Activated T-cell treated with anti-CD3 and anti-CD28 coated beads, Interleukin-2, amount 50 U/mL, for 48 hours (primary cell): ENCODE measurements around the gene ASPHD2.

Experiments
- DNase-seq, 2 experiments: peaks; one replicate each; pipeline ENCODE4 v3.0.0-alpha.2; 2020

ASPHD2 gene

DNA sequence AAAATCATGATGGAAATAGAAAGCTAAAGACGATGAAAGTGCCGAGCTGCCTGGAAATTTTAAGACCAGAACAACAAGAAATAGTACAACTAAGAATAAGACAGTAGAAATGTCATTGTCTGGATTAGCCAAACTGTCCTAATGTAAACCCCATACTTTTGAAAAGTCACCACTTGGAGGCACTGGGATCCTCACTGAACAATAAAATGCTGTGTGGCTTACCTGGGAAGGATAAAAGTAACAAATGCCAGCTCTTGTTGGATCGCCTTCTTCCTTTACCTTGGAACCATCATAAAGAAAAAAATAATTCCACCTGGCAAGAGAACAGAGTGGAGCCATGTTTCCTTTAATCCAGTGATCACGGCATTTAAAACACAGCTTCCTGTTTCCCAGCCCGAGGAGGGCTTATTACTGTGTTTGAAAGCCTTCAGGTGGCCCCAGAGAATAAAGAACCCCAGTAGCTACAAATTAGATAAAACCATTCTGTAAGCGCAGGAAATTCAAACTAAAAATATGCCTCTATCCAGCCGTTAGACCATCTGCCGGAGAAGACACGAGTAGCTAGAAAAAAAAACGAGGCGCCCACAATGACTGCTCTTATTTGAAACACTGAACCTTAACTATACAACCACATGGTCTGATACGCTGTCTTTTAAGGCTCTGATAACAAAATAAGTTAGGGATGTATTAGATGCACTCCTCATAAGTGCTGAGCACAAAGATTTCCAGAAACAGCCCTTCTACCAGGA lies 50.2 kb downstream of the ASPHD2 start:
- no peak for DNase-seq

DNA sequence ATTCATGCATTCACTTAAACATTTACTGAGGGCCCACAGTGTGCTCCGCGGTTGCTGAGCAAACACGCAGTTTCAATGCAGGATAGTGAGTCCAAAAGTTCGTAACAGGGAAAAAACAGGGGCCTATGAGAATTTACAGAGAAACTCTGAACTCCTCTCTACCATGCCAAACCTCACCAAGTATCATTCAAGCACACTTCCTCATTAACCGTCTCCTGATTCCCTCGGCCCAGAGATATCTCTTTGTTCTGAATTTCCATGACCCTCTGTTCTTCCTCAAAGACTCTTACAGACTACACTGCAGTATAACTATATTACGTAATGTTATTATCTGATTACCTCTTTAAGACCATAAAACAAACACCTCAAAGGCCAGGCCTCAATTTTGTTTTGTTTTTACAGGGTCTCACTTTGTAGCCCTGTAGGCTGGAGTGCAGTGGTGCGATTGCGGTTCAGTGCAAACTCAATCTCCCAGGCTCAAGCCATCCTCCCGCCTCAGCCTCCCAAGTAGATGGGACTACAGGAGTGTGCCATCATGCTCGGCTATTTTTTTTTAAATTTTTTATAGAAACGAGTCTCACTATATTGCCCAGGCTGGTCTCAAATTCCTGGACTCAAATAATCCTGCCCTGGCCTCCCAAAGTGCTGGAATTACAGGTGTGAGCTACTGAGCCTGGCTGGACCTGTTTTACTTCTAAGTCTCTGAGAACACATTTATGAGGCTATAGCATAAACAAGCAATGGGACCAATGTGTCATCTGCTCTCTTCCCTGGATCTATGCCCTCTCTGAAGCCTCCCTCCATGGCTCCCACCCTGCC lies 50.9 kb downstream of the ASPHD2 start:
- DNase-seq, result no peak

- DNase-seq, result no peak
Measured at GRCh38 chr22:26480611-26480932, 51.5 kb downstream of the ASPHD2 start.

- no peak for DNase-seq
Measured at GRCh38 chr22:26481112-26481693, 52.1 kb downstream of the ASPHD2 start.

DNA sequence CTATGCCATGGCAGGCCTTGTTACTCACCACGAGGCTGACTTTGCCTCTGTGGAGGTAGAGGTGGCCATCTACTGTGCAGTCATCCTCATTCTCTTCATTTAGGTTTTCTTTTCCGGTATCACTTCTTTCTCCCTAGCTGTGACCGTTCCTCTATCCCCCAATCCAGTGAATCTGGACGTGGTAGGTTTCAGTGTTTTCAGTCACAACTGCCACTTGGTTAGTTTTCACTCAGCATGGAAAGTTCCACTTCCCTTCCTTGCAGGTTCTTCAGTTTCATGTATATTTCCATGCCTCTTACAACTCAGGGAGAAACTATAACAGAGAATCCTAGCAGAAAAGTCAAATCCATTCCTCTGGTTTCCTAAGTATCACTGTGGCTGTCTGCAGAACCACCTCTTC lies 52.6 kb downstream of the ASPHD2 start:
- no peak for DNase-seq

GRCh38 chr22:26482161-26482560 lies 53.1 kb downstream of the ASPHD2 start:
- DNase-seq, result no peak

- DNase-seq, result no peak
Measured at GRCh38 chr22:26483043-26483438, 54.0 kb downstream of the ASPHD2 start.

DNA sequence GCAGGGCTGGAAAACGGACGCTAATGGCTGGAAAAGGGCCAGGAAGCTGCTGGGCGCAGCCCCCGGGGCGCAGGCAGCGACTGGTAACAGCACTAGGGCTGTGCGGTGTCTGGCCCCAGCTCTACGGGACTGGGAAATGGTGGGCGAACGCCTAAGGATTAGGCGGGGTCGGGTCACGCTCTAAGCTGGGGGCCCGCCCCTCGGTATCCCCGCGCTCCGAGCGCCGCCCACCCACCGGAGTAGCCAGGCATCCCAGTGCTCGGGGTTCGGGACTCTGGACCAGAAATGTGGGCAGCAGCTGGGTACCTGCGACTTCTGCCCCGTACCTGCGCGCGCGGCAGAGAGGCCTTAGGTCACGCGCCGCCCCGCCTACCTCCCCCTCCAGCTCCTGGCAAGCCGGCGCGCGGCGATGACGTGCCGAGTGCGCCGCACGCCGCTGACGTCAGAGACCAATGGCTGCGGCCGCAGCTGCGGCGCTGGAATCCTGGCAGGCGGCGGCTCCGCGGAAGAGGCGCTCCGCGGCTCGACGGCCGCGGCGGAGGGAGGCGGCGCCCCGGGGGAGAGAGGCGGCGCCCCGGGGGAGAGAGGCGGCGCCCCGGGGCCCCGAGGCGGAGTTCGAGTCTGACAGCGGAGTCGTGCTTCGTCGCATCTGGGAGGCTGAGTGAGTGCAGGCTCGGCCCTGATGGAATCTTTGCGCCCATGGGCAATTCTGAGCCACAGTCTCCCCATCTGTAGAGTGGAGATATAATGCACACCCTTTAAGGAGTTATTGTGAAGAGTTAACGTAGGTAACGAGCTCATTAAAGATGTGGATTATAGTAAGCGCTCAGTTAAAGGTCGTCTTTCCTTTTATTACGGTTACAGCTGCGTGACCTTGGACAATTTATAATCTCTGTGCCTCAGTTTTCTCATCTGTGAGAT lies 54.6 kb downstream of the ASPHD2 start, which contains the start of the genes HPS4 and SRRD:
Gene HPS4, minus strand, starts transcription at position 345 of the 921 bp plus-strand sequence. CDS start 2,021 bp downstream, outside the sequence.
Gene SRRD, plus strand, starts transcription at position 439 of the 921 bp plus-strand sequence. Its CDS starts 14 bp downstream, at position 453.
- peak; percentile 92 to 95 for DNase-seq

DNA sequence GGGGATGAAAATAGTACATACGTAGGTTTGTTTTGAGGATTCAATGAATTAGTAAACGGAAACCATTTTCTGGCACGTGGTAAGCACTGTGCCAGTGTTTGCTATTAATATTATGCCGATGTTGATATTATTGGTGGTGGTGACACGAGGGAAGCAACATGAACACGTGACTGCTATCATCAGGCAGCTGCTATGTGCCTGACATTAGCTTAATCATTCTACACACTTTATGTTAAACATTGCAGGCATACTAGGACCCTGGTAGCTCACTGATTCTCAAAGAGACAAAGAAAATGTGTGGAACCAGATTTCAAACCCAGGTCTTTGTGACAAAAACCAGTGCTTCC lies 55.3 kb downstream of the ASPHD2 start:
- DNase-seq, result no peak

DNA sequence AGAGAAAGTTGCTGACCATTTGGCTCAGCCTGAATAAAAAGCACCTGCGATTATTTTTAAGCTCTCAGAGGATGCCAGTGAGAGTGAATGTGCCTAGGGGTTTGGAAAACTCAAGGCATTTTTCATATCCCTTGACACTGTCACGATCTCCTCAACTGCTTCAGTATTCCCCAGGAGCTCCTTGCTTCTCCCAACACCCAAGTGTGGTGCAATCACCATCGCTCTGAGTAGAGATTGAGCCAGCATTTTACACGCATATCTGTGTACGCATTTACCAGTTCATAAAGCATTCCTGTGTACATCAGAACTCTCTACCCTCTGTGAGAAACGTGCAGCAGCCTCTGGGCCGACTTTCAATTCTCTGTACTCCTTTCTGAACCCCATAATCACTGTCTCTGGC lies 56.0 kb downstream of the ASPHD2 start:
- no peak for DNase-seq

DNA sequence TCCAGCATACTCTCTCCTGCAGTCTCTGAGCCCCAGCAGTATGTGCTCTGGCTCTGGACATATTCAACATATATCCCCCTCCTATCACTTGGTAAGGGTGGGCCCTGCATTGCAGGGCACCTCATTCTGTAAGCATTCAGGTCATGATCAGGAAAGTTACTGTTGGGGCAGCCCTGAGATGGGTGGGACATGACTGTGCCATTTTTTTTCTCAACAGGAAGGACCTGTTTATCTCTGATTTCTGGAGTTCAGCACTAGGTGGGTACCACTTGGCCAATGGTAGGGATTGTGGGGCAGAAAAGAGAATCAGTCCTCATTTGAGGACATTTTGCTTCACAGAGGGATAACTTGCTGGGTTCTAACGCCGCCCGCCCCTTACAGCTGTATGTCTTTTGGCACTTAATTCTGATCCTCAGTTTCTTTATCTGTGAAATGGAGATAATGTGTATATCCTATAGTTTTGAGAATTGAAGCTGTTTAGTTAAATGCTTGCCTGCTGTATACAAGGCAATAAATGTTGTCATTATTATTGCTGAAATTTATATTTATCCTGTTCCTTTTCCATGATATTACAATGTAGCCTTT lies 56.8 kb downstream of the ASPHD2 start:
- DNase-seq, result no peak

DNA sequence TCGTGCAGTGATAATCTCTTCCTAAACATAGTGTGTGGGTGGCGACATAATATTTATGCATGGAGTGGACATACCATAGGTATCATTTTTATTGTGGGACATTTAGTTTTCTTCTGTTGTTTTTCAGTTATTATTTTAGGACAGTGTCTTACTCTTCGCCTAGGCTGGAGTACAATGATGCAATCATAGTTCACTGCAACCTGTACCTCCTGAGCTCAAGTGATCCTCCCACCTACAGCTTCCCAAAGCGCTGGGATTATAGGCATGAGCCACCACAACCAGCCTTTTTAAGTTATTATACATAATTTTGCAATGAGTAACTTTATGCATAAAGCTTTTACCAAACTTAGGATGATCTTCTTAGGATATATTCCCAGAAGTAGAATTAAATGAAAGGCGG lies 57.3 kb downstream of the ASPHD2 start:
- DNase-seq, result no peak

GRCh38 chr22:26487996-26488395 lies 58.9 kb downstream of the ASPHD2 start:
- DNase-seq, result no peak

GRCh38 chr22:26489447-26490036 lies 60.5 kb downstream of the ASPHD2 start:
- DNase-seq, result no peak

GRCh38 chr22:26492220-26492619 lies 63.2 kb downstream of the ASPHD2 start:
- DNase-seq, result no peak

DNA sequence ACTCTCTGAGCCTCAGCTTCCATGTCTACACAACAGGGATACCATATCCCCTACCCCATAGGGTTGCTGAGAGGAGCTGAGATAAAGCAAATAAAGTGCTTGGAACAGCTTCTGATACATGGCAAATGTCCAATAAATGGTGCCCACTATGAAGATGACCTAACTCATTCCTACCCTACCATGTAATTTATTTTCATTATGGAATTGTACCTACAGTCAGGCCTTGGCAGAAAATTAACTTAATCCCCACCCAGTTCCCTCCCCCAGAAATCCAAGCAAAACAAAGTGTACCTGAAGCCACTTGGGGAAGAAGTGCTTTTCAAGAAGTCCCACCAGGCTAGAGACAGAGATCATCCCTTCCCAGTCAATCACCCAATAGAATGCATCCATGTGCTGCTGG lies 65.4 kb downstream of the ASPHD2 start:
- no peak for DNase-seq
